Left renal pelvis (tissue), 4 donors: ENCODE measurements around the gene PRDM16. TPM values are rescaled to one million over a fixed set of nuclear protein-coding genes. Genes with fewer than 3 reads are reported as not detected.

Source experiments
- DNase-seq, 4 donors: peaks; one replicate each; pipeline ENCODE4 v3.0.0-alpha.2; 2013; ENCODE audit warnings: low read depth in 4 of 4, low spot score in 3 of 4
- polyA plus RNA-seq, 4 donors: library from polyadenylated mRNA; unstranded; fragments of 120-200 nt; gene quantifications; one replicate each; pipeline ENCODE4 v1.2.1, GENCODE V29; 2013; ENCODE audit not compliant: insufficient read length in 4 of 4

The PRDM16 gene
- polyA plus RNA-seq, 4 donors = 1.1 to 11.1 (median 6.8) TPM

DNA sequence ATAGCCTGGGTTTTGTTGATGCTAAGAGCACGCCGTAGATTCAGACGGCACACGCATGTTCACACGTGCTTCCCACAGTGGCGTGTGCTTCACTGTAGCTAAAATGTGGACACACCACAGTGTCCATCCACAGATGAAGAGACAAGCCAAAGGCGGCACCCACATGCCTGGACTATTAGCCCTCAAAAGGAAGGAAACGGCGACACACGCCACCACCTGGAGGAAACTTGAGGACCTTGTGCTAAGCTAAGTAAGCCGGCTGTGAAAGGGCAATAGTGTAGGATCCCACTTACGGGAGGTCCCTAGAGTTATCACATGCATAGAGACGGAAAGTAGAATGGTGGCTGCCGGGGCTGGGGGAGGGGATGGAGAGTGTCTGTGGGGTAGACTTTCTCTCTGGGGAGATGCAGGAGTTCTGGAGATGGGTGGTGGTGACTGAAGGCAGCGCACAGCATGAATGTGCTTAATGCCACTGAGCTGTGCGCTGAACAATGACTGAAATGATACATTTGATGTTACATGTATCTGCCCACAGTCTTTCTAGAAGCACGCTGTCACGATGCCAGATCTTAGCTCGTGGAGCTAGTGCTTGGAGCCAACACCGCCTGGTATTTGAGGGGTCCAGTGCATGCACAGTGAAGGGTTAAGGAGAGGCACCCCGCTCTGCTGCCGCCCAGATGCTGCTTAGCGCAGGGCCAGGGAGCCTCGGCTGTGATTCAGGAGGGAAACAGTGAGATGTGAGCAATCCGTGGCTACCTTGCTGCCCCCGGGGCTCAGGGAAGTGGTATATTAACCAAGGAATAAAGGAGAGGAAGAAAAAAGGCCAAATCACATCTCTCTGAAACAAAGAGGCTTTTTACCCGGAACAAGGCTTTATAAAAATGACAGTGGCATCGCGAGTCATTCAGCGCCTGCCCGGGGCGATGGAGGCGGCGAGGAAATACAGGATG lies 103.7 kb downstream of the PRDM16 start:
- DNase-seq = no peak

DNA sequence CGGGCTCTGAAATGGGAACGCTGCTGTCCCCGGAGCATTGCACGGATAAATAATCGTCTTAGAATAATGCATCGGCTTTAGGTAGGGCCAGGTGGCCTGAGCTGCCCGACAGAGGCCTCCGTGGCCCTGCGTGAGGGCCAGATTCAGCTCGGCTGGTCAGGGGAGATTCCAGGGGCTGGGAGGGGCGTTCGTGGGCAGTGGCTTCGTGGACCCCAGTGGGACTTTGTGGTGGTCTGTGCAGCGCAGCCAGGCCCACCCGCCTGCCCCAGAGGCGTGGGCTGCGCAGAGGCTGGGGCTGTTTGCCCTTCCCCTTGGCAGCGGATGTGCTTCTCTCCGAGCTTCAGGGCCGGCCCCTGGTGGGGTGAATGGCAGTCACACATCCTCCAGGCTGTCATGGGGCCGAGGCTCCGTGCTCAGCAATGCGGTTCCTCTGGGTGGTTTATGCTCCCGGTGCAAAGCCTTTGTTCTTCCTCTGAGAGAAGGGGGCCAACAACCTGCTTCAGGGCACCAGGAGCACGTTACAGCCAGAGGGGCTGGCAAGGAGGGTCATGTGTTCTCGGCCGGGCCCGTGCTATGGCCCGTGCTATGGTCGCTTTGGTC lies 104.5 kb downstream of the PRDM16 start:
- no peak for DNase-seq

DNA sequence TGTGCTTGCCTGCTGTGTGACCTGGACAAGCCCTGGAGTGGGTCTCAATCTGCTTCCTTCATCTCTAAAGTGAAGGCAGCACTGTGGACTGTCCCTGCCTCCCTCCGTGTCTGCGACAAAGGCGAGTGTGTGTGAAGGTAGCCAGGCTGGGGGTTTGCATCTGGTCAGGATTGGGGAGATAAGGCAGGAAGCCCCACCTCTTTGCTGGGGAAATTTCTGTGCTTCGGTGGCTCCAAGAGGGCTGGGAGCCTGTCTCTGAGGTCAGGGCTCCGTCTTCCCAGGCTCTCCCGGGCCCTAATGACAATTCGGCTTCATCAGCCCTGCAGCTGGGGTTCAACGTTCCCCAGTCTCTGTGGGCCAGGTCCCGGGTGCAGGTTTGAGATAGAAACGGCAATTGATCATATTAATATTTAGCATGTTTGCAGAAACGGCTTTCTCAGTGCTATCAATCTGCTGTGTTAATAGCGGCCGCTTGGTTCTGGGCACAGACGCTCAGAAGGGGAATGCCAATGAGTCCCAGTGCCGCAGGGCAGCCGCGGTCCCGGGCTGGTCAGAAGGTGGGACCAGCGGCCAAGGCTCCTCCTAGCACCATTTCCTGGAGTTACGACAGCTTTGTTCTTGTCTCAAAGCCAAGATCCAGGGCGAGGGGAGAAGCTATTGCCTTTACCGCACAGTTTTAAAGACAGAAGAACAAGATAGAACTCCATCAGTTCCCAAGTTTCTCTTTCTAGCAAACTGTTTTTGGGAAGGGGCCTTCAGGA lies 105.7 kb downstream of the PRDM16 start:
- no peak for DNase-seq

DNA sequence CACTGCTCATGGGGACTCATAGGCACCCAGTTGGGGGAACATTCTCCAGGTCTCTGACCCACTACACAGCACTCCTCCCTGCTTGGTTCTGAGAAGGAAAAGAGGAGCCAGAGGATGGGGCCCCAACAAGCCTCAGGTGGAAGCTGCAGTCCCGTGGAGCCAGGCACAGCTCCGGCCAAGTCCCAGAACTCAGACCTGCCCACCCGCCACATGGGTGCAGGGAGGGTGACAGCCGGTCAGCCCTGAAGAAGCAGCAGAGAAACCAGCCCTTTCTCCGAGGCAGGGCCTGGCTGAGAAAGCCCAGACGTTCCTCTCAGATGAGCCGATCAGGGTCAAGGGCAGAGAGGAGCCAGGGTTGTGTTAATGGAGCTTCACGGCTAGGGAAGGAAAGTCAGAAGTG lies 106.5 kb downstream of the PRDM16 start:
- DNase-seq = no peak

DNA sequence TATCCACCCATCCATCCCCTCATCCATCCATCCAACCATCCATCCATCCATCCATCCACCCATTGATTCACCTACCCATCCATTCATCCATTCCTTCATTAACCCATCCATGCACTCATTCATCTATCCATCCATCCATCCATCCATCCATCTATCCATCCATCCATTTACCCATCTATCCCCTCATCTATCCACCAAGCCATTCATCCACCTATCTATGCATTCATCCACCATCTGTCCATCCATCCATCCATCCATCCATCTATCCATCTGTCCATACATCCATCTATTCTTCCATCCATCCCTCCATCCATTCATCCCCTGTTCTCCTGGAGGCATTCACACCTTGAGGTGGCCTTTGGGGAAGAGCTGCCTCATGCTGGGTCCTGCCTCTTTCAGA lies 107.0 kb downstream of the PRDM16 start:
- no peak for DNase-seq

DNA sequence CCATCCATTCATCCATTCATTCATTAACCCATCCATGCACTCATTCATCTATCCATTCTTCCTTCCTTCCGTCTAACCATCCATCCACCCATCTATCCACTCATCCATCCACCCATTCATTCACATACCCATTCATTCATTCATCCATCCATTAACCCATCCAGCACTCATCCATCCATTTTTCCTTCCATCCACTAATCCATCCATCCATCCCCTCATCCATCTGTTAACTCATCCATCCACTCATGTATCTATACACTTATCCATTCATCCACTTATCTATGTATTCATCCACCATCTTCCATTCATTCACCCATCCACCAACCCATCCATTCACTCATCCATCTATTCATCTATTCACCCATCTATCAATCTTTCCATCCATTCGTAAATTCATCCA lies 107.8 kb downstream of the PRDM16 start:
- DNase-seq = no peak

DNA sequence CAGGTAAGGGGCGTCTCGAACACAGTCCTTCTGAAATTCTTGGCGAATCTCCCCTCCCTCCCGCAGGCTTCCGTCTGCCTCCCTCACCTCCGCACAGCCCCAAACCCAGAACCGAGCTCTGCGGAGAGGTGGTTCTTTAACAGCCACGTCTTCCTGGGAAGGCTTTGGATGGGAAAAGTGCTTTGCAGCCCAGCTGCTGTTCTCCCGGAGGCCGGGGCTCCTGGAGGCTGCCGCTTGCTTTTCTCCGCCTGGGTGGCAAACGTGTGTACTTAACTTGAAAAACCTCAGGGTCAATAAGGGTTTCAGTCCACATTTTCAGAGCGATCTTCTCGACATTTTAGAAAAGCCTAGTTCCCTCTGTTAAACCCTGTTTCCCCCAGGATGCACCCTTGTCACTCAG lies 109.3 kb downstream of the PRDM16 start:
- no peak for DNase-seq

DNA sequence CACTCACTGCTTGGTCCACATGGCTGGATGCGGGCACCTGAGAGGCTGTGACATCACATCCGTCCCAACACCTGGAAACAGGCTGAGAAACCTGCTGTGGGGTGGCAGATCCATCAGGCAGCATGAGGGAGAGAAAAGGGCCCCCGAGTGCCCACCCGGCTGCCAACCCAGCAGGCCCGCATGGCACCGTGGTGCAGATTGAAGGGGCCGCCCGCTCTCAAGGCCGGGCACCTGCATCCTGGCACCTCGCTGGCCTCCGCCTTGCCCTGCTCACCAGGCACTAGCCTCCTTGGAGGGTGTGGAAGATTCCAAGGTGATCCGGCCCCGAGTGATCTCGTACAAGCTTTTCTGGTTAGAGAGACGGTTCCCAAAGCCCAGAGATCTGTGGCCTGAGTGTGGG lies 110.5 kb downstream of the PRDM16 start:
- DNase-seq = no peak

DNA sequence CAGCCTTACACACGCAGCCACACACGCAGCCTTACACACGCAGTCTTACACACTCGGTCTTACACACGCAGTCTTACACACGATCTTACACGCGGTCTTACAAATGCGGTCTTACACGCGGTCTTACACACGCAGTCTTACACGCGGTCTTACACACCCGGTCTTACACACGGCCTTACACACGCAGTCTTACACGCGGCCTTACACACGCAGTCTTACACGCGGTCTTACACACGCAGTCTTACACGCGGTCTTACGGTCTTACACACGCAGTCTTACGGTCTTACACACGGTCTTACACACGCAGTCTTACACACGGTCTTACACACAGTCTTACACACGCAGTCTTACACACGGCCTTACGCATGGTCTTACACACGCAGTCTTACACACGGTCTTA lies 111.9 kb downstream of the PRDM16 start:
- no peak for DNase-seq

DNA sequence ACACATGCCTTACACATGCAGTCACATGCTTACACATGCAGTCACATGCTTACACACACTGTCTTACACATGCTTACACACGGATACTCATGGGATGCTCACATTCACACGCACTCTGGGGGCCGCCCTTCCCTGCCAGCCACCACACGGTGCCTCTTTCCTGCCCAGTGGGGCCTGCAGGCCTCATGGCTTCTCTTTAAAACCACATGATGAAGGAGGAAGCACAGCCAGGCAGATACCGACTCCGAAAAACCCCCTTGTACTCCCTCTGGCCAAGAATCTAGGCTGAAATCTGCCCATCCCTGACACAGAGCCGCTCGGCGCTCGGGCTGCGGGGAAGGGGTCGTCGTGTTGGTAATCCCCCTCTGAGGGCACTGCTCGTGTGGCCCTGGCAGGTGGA lies 113.0 kb downstream of the PRDM16 start:
- DNase-seq = no peak

DNA sequence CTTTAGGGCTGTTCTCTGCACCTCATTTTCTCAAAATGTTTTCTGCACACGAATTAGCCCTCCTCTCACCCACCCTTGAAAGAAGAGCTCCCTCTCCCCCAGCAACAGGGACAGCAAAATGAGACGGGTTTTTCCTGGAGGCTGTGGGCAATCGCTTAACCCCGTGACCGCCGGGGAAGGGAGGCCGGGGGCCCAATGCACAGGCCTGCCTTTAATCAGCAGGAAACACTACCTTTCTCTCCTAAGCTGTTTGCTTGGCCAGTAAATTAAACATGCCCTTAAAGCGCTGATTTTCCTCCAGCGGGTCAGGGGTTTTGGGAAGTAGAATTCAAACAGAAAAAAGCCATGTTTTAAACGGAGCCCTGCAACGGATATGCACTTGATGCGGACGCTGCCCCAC lies 114.4 kb downstream of the PRDM16 start:
- DNase-seq = no peak

DNA sequence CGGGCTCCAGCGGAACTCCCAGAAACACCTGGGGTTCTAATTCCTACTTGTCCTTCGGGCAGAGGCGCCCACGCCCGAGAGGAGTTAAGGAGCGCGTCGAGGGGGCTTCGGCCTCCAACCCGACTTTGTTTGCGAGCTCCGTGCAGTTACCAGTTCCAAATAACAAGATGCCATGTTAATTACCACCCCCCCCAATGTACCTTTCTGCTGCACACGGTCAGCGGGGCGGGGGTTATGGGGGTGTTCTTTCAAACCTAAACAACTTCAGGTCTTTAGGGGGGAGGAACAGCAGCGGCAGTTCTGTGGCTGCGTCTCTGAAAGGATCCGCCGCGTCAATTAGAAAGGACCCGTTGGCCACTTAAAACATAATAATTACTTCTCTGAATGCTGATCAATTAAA lies 114.8 kb downstream of the PRDM16 start:
- no peak for DNase-seq

DNA sequence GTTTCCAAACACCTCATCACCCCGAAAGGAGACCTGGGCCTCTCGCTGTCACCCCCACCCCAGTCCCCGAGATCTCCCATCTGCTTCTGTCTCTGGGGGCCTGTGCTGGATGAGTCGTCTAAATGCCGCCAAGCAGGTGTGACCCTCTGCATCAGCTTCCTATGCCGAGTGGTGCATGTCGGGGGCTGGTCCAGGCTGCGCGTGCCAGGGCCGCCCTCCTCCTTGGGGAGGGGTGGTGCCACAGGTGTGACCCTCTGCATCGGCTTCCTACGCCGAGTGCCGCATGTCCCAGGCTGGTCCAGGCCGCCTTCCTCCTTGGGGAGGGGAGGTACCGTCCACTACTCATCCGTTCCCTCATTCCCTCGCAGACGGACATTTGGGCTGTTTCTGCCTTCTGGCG lies 115.7 kb downstream of the PRDM16 start:
- no peak for DNase-seq

DNA sequence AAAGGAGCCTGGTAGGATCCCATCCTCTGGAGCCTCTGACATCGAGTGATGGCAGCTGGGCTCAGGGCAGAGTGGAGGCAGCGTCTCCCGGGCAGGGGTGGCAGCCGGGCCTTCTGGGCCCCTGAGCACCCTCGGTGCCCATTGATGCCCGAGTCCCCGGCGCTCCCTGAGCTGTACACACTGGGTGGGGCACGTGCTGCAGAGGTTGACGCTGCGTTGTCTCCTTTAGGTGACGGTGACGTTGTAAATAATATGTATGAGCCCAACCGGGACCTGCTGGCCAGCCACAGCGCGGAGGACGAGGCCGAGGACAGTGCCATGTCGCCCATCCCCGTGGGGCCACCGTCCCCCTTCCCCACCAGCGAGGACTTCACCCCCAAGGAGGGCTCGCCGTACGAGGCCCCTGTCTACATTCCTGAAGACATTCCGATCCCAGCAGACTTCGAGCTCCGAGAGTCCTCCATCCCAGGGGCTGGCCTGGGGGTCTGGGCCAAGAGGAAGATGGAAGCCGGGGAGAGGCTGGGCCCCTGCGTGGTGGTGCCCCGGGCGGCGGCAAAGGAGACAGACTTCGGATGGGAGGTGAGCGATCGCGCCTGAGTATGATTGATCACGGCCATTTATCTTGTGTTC lies 117.0 kb downstream of the PRDM16 start:
- DNase-seq = no peak

DNA sequence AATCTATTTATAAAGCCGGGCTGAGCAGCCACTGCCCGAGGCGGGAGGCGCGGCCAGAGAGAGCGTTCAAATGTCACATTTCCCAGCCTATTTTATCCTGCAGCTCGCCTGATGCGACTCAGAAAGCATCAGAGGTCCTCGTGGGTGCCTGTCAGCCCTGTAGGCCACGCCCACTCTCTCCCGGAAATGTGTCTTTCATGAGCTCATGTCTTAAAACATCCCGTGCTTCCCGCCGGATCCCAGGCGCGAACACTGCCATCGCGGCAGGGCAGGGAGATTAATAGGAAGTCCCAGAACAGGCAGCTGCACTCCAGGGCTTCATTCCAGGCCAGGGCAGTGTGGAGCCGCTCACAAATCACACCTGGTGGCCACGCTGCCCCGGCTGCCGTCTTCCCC lies 117.5 kb downstream of the PRDM16 start:
- peak in 1 of 4 donors; percentile 53 for DNase-seq

DNA sequence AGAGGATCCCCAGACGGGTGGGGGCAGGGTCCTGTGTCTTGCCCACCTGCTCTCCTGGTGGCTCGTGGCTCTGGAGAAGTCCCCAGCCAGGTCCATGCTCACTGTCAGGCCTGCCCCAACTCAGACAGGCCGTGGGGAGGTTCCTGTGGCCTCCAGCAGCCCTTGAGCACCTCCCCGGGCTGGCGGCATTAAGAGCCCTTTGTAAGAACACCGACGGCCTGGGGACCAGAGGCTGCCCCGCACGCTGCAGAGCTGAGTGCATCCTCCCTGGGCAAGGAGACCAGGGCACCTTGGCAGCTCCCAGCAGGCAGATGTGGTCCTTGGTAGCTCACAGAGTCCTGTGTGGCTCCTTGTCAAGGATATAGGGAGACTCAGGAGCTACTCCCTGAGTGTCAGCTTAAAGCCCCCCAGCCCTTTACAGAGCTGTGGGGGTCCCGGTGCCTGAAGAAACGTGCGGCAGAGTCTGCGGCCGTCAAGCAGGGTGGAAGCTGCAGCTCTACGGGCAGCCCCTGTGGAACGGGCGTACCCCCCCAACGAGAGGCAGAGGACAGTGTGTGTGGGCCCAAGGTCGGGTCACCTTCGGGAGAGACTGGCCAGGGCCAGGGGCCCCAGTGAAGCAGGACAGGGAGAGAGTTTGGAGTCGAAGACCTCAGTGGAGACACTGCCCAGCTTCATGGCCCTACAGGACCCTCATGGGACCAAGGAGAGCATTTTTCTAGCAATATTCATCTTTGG lies 118.6 kb downstream of the PRDM16 start:
- no peak for DNase-seq

DNA sequence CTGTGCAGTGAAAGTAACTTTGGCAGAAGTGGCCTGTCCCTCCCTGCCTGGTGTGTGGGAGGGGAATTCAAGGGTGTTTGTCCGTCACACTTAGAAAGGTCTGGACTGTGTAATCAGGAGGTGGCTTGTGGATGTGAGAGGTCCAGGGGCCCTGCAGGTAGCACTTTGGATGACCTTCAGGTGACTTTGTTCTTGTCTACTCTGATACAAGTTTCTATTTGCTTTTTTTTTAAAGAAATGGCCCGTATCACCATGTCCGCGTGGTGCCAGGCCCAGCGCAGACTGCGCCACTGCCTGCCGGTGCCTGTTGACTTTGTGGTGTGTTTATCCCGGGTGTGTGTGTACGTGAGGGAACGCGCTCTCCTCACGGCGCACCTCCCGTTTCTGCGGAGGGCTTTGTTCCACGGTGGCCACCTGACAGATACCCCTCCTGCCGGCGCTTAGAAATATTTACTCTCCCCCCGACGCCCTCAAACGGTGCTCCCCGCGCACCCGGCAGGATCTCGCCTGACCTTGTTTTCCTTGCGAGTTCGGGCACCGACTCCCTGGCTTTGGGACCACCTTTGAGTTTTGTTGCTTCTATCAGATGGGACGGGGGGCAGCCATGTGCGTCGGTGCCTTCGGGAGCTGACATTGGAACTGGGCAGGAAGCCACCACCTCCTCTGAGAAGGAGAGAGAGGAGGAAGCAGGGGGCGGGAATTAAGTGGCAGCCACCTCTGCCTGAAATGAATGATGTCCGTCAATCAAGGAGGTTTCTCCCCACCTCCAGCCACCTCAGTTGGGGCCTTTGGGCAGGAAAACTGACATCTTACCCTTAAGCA lies 119.4 kb downstream of the PRDM16 start:
- no peak for DNase-seq

DNA sequence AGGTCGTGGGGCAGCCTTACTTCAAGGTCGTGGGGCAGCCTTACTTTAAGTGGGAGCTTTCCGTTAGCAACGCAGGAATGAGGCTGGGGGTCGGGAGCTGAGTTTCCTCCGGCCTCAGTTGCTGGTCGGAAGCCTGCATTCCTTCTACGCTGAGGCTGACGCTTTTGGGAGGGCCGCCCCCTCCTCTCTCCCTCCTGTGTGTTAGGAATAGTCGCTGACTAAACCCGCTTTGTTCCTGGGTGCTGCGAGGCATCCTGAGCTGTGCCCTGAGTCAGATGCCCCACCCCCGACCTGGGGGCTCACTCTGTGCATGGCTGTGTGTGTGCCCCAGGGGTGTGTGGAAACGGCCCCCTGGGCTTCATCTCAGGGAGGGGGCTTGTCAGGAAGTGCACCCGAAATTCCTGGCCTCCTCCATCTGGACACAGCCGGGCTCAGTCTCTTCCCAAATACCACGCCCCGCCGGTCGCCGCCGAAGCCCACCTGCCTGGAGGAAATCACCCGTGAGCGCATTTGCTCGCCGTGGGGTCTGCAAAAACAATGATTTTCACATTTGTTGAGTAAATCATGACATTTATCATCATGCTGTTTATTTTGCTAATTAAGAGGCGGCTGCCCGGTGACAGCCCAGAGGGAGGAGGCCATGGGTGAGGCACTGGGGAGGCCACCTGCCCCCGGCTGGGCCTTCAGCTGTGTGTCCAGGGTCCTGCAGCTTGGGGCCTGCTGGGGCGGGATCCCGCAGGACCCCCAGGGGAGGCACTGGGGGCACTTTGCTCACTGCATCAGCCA lies 121.4 kb downstream of the PRDM16 start:
- no peak for DNase-seq

DNA sequence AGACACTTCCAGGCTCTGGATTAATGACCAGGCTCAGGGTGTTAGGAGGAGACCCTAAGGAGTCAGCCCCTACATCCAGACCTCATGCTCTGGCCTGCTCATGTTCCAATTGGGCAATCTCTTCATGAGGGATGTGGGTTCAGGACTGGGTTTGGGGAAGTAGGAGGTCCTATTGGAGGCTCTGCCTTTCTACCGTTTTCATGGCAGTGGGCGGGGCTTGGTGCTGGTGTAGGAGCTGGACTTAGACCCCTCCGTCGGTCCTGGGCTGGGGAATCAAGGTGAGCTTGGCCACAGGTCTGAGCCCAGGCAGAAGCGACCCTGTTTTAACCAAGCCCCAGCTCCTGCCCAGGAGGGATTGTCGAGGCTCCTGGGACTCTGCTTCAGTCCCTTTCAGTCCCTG lies 123.4 kb downstream of the PRDM16 start:
- DNase-seq = no peak
